Measurements from ENCODE around the gene CARD10. TPM values are rescaled to one million over a fixed set of nuclear protein-coding genes. Genes with fewer than 3 reads are reported as not detected.
A peak's percentile ranks its signal among the peaks of the same experiment; 100 is the strongest.

The CARD10 gene
- total and polyA plus RNA-seq, 2 of the 13 experiments (the other 11 are each of a cell fraction or from before 2014, with no cell fraction given) = 35.2 to 55.8 TPM

- TF ChIP-seq MEF2D (CRISPR knock-in tag; IDR thresholded peaks at IDR 0.05) = no peak
- TF ChIP-seq RFX5 (IDR thresholded peaks at IDR 0.05; ENCODE audit: low read depth, low read length) = no peak
- TF ChIP-seq, protein P1, sequence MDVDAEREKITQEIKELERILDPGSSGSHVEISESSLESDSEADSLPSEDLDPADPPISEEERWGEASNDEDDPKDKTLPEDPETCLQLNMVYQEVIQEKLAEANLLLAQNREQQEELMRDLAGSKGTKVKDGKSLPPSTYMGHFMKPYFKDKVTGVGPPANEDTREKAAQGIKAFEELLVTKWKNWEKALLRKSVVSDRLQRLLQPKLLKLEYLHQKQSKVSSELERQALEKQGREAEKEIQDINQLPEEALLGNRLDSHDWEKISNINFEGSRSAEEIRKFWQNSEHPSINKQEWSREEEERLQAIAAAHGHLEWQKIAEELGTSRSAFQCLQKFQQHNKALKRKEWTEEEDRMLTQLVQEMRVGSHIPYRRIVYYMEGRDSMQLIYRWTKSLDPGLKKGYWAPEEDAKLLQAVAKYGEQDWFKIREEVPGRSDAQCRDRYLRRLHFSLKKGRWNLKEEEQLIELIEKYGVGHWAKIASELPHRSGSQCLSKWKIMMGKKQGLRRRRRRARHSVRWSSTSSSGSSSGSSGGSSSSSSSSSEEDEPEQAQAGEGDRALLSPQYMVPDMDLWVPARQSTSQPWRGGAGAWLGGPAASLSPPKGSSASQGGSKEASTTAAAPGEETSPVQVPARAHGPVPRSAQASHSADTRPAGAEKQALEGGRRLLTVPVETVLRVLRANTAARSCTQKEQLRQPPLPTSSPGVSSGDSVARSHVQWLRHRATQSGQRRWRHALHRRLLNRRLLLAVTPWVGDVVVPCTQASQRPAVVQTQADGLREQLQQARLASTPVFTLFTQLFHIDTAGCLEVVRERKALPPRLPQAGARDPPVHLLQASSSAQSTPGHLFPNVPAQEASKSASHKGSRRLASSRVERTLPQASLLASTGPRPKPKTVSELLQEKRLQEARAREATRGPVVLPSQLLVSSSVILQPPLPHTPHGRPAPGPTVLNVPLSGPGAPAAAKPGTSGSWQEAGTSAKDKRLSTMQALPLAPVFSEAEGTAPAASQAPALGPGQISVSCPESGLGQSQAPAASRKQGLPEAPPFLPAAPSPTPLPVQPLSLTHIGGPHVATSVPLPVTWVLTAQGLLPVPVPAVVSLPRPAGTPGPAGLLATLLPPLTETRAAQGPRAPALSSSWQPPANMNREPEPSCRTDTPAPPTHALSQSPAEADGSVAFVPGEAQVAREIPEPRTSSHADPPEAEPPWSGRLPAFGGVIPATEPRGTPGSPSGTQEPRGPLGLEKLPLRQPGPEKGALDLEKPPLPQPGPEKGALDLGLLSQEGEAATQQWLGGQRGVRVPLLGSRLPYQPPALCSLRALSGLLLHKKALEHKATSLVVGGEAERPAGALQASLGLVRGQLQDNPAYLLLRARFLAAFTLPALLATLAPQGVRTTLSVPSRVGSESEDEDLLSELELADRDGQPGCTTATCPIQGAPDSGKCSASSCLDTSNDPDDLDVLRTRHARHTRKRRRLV (CRISPR knock-in tag; IDR thresholded peaks at IDR 0.05) = 0 out of 2 replicates have a peak, but pooled peaks have one; percentile 29
- no peak for TF ChIP-seq JUNB (CRISPR knock-in tag; IDR thresholded peaks at IDR 0.05; ENCODE audit: borderline replicate concordance)
These were observed 45.0 kb upstream of the CARD10 start (continued) for GRCh38 chr22:37564111-37564711.

GRCh38 chr22:37563153-37564081, 44.2 kb upstream of the CARD10 start:
- WGBS (ENCODE audit: low lambda C conversion rate) = 7% methylated on average over 10 of the region's 14 CpGs
- Histone ChIP-seq H3K36me3 (replicated peaks in 1 of 2; ENCODE audit: control insufficient read depth in 1 of 2, insufficient read depth in 2 of 2, low read length in 2 of 2) (peaks cover 12 to 34% of the 10 kb centered on the region in 2 experiments), H3K4me3 (replicated peaks in 1 of 3; ENCODE audit: insufficient read depth in 1 of 3, low read depth in 2 of 3, low read length in 3 of 3) (peak overlapping the region; percentile 0 to 98 (median 29); a peak in 4 of 6 replicates), H3K9ac (ENCODE audit: insufficient read depth, low read depth, low read length) (peak overlapping the region; percentile 99), H3K27me3 (ENCODE audit: control insufficient read depth in 1 of 2, insufficient read depth in 2 of 2, low read length in 2 of 2) (no peaks in the 10 kb centered on the region; a peak in 1 of 5 replicates), H4K20me1 (ENCODE audit: insufficient read depth, low read length) (peaks cover 42% of the 10 kb centered on the region), H2AFZ (ENCODE audit: low read length) (no peak overlapping the region), H3K9me3 (ENCODE audit: low read length) (no peaks in the 10 kb centered on the region), H3K4me2 (ENCODE audit: low read depth, low read length) (peak overlapping the region; percentile 96), H3K4me1 (ENCODE audit: insufficient read depth, low read length) (peaks cover 81% of the 10 kb centered on the region), H3K27ac (ENCODE audit: extremely low read length, insufficient read depth, low read length) (peak overlapping the region; percentile 91), H3K79me2 (ENCODE audit: insufficient read depth, low read length) (peaks cover 60% of the 10 kb centered on the region)
- ChIA-PET CTCF (ENCODE audit: low intra/inter-chr PET ratio, low total read pairs) (interaction anchor here (2.4 to 4.1 kb wide), 2 partner anchors 18 to 24 kb away, joined by 11 to 39 read pairs; no protein-coding TSS in a partner anchor), POLR2A (interaction anchor here (0.8 to 17.5 kb wide), 15 partner anchors 8 to 95 kb away, joined by 3 to 976 read pairs (median 5); partner anchors contain the start of genes GGA1, LGALS2 and PDXP)
- DNase-seq (ENCODE audit: low spot score) (peak; percentile 97), FAIRE-seq (peak; percentile 87), ATAC-seq (peak; percentile 21)
- BruUV-seq (replicated peaks) = no TSS peak
- in situ Hi-C loops (cut with HindIII; ENCODE audit: extremely low pct_ligation_motif_present, low pct_unique_long_range_greater_than_20kb) = no loop called here
- intact Hi-C loops (cut with micrococcal nuclease; ENCODE audit: unreplicated experiment) = loop anchor here (1.0 kb wide), 1 partner anchor 18 kb away; no protein-coding TSS in a partner anchor
- TF ChIP-seq ZNF691 (CRISPR knock-in tag; IDR thresholded peaks at IDR 0.05; ENCODE audit: borderline replicate concordance, low read depth) (no peak), ZBTB49 (CRISPR knock-in tag; IDR thresholded peaks at IDR 0.05; ENCODE audit: borderline replicate concordance) (no peak), ZMYM2 (CRISPR knock-in tag; IDR thresholded peaks at IDR 0.05) (peak; percentile 31; the same call in 1 of the 2 replicates), RELA (CRISPR knock-in tag; IDR thresholded peaks at IDR 0.05) (no peak), ZNF782 (CRISPR knock-in tag; IDR thresholded peaks at IDR 0.05; ENCODE audit: borderline replicate concordance) (no peak), AGO1 (IDR thresholded peaks at IDR 0.05; ENCODE audit: low read depth, low read length, poor library complexity, severe bottlenecking) (no peak), PPARG (CRISPR knock-in tag; conservative IDR thresholded peaks at IDR 0.05) (0 out of 2 replicates have a peak, but pooled peaks have one; percentile 23)

Measured in HepG2 (cell line).